K562 (cell line): ENCODE results near the gene GFOD2. TPM values are rescaled to one million over a fixed set of nuclear protein-coding genes. Genes with fewer than 3 reads are reported as not detected.

Experiments used
- ATF6 ChIP-seq: sonication (generic); formaldehyde crosslinking; IDR thresholded peaks from 2 replicates; pipeline ENCODE4 v1.4.0; 2020; ENCODE audit warnings: mild to moderate bottlenecking, missing genetic modification reagents
- DPF2 ChIP-seq: fragments of 450-650 bp; IDR thresholded peaks from 2 replicates; pipeline ENCODE4 v1.6.1; 2016
- ELF4 ChIP-seq: fragments of 450-650 bp; formaldehyde crosslinking; IDR thresholded peaks from 2 replicates; pipeline ENCODE4 v1.4.0; 2022; ENCODE audit warnings: missing genetic modification characterization
- ETV6 ChIP-seq, 3 experiments: fragments of 150-350 bp in 1 of 3; sonication (generic) in 1 of 3; formaldehyde crosslinking in 1 of 3; IDR thresholded peaks; 2 replicates each; pipeline versions ENCODE4 v1.6.1 to v1.8.0; 2014 to 2022; ENCODE audit warnings: borderline replicate concordance in 2 of 3, low read depth in 2 of 3, antibody characterized with exemption in 1 of 3, low read length in 1 of 3, mild to moderate bottlenecking in 1 of 3, missing genetic modification reagents in 1 of 3
- GABPB2 ChIP-seq: fragments of 250-450 bp; sonication (Bioruptor Pico); conservative IDR thresholded peaks from 2 replicates; pipeline ENCODE4 v1.5.1; 2021; ENCODE audit warnings: mild to moderate bottlenecking
- KLF6 ChIP-seq: fragments of 250-450 bp; sonication (Bioruptor Pico); IDR thresholded peaks from 2 replicates; pipeline ENCODE4 v1.4.0; 2020; ENCODE audit warnings: mild to moderate bottlenecking, moderate library complexity, borderline replicate concordance
- MCM3 ChIP-seq: fragments of 450-650 bp; IDR thresholded peaks from 2 replicates; pipeline ENCODE4 v1.6.1; 2016
- MTA1 ChIP-seq: fragments of 450-650 bp; IDR thresholded peaks from 2 replicates; pipeline ENCODE4 v1.6.1; 2017; ENCODE audit warnings: borderline replicate concordance
- MTA2 ChIP-seq: fragments of 450-650 bp; IDR thresholded peaks from 2 replicates; pipeline ENCODE4 v1.6.1; 2016; ENCODE audit warnings: low read depth
- MTA3 ChIP-seq: fragments of 450-650 bp; formaldehyde crosslinking; IDR thresholded peaks from 2 replicates; pipeline ENCODE4 v1.6.1; 2017; ENCODE audit warnings: mild to moderate bottlenecking, borderline replicate concordance
- RFX1 ChIP-seq: fragments of 450-650 bp; IDR thresholded peaks from 2 replicates; pipeline ENCODE4 v1.6.1; 2016; ENCODE audit warnings: mild to moderate bottlenecking, moderate library complexity
- RFX5 ChIP-seq: IDR thresholded peaks from 2 replicates; pipeline ENCODE4 v1.6.1; 2011; ENCODE audit warnings: low read depth, mild to moderate bottlenecking, improper control_type of control experiment, low read length
- SMC3 ChIP-seq: conservative IDR thresholded peaks from 2 replicates; pipeline ENCODE4 v1.6.1; 2011; ENCODE audit warnings: low read depth, low read length, improper control_type of control experiment; ENCODE audit not compliant: insufficient read depth
- SUPT5H ChIP-seq: fragments of 450-650 bp; IDR thresholded peaks from 2 replicates; pipeline ENCODE4 v1.6.1; 2016
- ZFX ChIP-seq: sonication (generic); formaldehyde crosslinking; IDR thresholded peaks from 2 replicates; pipeline ENCODE4 v1.8.0; 2022; ENCODE audit warnings: mild to moderate bottlenecking, missing genetic modification reagents, moderate library complexity
- ZNF408 ChIP-seq: fragments of 250-450 bp; sonication (Bioruptor Pico); IDR thresholded peaks from 2 replicates; pipeline ENCODE4 v1.4.0; 2020; ENCODE audit warnings: low read depth, mild to moderate bottlenecking, moderate library complexity
- ZNF589 ChIP-seq: fragments of 200-800 bp; sonication (Bioruptor generic); IDR thresholded peaks from 2 replicates; pipeline ENCODE4 v1.6.1; 2016; ENCODE audit warnings: low read depth, missing genetic modification characterization, missing compliant biosample characterization
- polyA plus RNA-seq, 8 experiments: library from polyadenylated mRNA; depleted of rRNA in 4 of 8; stranded (reverse) in 5 of 8; unstranded in 3 of 8; fragments of >200 nt; fragmentation: Nextera tagmentation in 2 of 8; fragmentation: Illumina TruSeq in 1 of 8; extraction: Ambion mirVana in 2 of 8; extraction: Trizol in 1 of 8; gene quantifications; 2 replicates each; pipeline versions ENCODE4 v1.2.1 to v1.2.3, GENCODE V29; 2011 to 2014; ENCODE audit warnings: inconsistent platforms in 1 of 8, missing spikeins in 1 of 8
- total RNA-seq, 7 experiments: library from RNA; depleted of rRNA in 6 of 7; stranded (reverse); fragments of >200 nt in 6 of 7; fragmentation: Illumina TruSeq in 2 of 7; extraction: Trizol in 2 of 7; gene quantifications; 2 replicates each; pipeline versions ENCODE4 v1.2.1 to v1.2.3, GENCODE V29; 2011 to 2021; ENCODE audit warnings: low replicate concordance in 1 of 7
- TF ChIP-seq, protein P1 (sequence below): fragments of 450-650 bp; formaldehyde crosslinking; IDR thresholded peaks from 2 replicates; pipeline ENCODE4 v1.4.0; 2022; ENCODE audit warnings: mild to moderate bottlenecking, moderate library complexity
- TF ChIP-seq, protein P2 (sequence below): fragments of 250-450 bp; sonication (Bioruptor Pico); IDR thresholded peaks from 2 replicates; pipeline ENCODE4 v1.5.0; 2022; ENCODE audit warnings: mild to moderate bottlenecking
- TF ChIP-seq, protein P3 (sequence below): fragments of 250-450 bp; sonication (Bioruptor Pico); IDR thresholded peaks from 2 replicates; pipeline ENCODE4 v1.5.0; 2021
- TF ChIP-seq, protein P4 (sequence below): sonication (generic); formaldehyde crosslinking; IDR thresholded peaks from 2 replicates; pipeline ENCODE4 v1.8.0; 2023; ENCODE audit warnings: mild to moderate bottlenecking, missing genetic modification reagents

The GFOD2 gene
- total and polyA plus RNA-seq, 9 of the 15 experiments (the other 6 are each of a cell fraction or from before 2014, with no cell fraction given): 1.9 to 15.8 (median 11.1) TPM

DNA sequence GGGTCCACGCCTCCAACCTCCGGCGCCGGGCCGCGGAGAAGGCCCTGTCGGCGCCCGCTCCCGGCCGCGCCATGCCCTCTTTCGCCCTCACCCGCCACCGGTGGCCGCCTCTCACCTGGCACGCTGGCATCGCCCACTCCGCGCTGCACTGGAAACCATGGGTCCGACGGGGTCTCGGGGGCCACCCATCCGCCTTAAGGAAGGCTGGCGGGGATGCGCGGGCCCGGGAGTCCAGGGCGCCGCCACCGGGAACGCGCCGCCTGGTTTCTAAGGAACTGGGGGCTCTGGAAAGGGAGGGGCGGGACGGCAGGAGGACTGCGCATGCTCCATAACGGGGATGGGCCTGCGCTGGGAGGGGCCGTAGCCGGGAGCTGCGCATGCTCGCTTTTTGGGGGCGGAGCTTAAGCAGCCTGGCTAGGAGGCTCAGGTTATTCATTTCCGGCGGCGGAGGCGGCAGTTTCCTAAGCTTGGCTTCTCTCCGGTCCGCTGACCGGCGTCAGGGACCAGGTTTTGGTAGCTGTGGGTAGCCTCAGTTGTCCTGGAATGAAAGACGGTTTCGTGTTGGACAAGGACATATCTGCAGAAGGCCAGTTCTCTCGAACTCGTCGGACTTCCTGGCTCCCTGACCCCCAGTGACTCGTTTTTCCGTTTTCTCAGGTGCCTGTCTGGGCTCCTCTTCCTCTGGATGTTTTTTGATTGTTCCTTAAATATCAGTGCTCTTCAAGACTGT lies at the start of gene GFOD2 (continued):
- TF ChIP-seq, protein P1, sequence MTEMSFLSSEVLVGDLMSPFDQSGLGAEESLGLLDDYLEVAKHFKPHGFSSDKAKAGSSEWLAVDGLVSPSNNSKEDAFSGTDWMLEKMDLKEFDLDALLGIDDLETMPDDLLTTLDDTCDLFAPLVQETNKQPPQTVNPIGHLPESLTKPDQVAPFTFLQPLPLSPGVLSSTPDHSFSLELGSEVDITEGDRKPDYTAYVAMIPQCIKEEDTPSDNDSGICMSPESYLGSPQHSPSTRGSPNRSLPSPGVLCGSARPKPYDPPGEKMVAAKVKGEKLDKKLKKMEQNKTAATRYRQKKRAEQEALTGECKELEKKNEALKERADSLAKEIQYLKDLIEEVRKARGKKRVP: no peak
- peak; percentile 72 for TF ChIP-seq ZFX (CRISPR knock-in tag)
- TF ChIP-seq, protein P2, sequence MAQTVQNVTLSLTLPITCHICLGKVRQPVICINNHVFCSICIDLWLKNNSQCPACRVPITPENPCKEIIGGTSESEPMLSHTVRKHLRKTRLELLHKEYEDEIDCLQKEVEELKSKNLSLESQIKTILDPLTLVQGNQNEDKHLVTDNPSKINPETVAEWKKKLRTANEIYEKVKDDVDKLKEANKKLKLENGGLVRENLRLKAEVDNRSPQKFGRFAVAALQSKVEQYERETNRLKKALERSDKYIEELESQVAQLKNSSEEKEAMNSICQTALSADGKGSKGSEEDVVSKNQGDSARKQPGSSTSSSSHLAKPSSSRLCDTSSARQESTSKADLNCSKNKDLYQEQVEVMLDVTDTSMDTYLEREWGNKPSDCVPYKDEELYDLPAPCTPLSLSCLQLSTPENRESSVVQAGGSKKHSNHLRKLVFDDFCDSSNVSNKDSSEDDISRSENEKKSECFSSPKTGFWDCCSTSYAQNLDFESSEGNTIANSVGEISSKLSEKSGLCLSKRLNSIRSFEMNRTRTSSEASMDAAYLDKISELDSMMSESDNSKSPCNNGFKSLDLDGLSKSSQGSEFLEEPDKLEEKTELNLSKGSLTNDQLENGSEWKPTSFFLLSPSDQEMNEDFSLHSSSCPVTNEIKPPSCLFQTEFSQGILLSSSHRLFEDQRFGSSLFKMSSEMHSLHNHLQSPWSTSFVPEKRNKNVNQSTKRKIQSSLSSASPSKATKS (CRISPR knock-in tag): no peak
- TF ChIP-seq ETV6 (IDR thresholded peaks at IDR 0.05; ENCODE audit: borderline replicate concordance in 1 of 2, low read depth in 2 of 2, low read length in 1 of 2): peak; percentile 56 to 67; a peak in 2 of 4 replicates
- no peak for TF ChIP-seq ETV6 (CRISPR knock-in tag; IDR thresholded peaks at IDR 0.05; ENCODE audit: borderline replicate concordance)
- no peak for TF ChIP-seq ATF6 (CRISPR knock-in tag)
- peak; percentile 95 for TF ChIP-seq SUPT5H
- TF ChIP-seq, protein P3, sequence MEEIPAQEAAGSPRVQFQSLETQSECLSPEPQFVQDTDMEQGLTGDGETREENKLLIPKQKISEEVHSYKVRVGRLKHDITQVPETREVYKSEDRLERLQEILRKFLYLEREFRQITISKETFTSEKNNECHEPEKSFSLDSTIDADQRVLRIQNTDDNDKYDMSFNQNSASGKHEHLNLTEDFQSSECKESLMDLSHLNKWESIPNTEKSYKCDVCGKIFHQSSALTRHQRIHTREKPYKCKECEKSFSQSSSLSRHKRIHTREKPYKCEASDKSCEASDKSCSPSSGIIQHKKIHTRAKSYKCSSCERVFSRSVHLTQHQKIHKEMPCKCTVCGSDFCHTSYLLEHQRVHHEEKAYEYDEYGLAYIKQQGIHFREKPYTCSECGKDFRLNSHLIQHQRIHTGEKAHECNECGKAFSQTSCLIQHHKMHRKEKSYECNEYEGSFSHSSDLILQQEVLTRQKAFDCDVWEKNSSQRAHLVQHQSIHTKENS (CRISPR knock-in tag): no peak
- no peak for TF ChIP-seq MTA1
- no peak for TF ChIP-seq RFX5
- peak; percentile 52; the same call in 1 of the 2 replicates for TF ChIP-seq DPF2
- no peak for TF ChIP-seq GABPB2 (CRISPR knock-in tag)
- no peak for TF ChIP-seq ZNF408 (CRISPR knock-in tag)
- 0 out of 2 replicates have a peak, but pooled peaks have one; percentile 43 for TF ChIP-seq MTA3
- no peak for TF ChIP-seq KLF6 (CRISPR knock-in tag)
- TF ChIP-seq MCM3: no peak
- no peak for TF ChIP-seq ELF4 (CRISPR knock-in tag)
- TF ChIP-seq SMC3: no peak
- TF ChIP-seq ZNF589 (CRISPR knock-in tag): no peak
- TF ChIP-seq, protein P4, sequence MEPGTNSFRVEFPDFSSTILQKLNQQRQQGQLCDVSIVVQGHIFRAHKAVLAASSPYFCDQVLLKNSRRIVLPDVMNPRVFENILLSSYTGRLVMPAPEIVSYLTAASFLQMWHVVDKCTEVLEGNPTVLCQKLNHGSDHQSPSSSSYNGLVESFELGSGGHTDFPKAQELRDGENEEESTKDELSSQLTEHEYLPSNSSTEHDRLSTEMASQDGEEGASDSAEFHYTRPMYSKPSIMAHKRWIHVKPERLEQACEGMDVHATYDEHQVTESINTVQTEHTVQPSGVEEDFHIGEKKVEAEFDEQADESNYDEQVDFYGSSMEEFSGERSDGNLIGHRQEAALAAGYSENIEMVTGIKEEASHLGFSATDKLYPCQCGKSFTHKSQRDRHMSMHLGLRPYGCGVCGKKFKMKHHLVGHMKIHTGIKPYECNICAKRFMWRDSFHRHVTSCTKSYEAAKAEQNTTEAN (CRISPR knock-in tag): no peak
- TF ChIP-seq MTA2: no peak
- peak; percentile 68 for TF ChIP-seq RFX1
